HCT116 (cell line): ENCODE results near the gene GRIP1.

Experiments used
- POLR2AphosphoS5 ChIP-seq: IDR thresholded peaks from 2 replicates; pipeline ENCODE4 v1.6.1; 2011; ENCODE audit warnings: mild to moderate bottlenecking, low read depth, low read length, moderate library complexity
- TCF7L2 ChIP-seq: IDR thresholded peaks from 2 replicates; pipeline ENCODE4 v1.7.0; 2011; ENCODE audit warnings: borderline replicate concordance, inconsistent platforms; ENCODE audit not compliant: insufficient read depth, insufficient read length; ENCODE audit errors: extremely low read depth
- YY1 ChIP-seq: IDR thresholded peaks from 2 replicates; pipeline ENCODE4 v1.6.1; 2011; ENCODE audit warnings: low read length, low read depth, moderate library complexity, mild to moderate bottlenecking; ENCODE audit not compliant: insufficient replicate concordance; ENCODE audit errors: extremely low read depth
- TF ChIP-seq, protein P1 (sequence below), 3 experiments: fragments of 200-600 bp in 1 of 3; sonication (generic) in 1 of 3; IDR thresholded peaks in 2 of 3; conservative IDR thresholded peaks in 1 of 3; 2 replicates each; pipeline ENCODE4 v1.5.1; 2012 to 2017; ENCODE audit warnings: low read depth in 2 of 3, low read length in 2 of 3, antibody characterized with exemption in 1 of 3, borderline replicate concordance in 1 of 3, control low read depth in 1 of 3, mild to moderate bottlenecking in 1 of 3, mixed read lengths in 1 of 3, mixed run types in 1 of 3, moderate library complexity in 1 of 3; ENCODE audit not compliant: insufficient read depth in 1 of 3
- TF ChIP-seq, protein P2 (sequence below): IDR thresholded peaks from 2 replicates; pipeline ENCODE4 v1.6.1; 2011; ENCODE audit warnings: mild to moderate bottlenecking, low read length, moderate library complexity; ENCODE audit not compliant: insufficient replicate concordance; ENCODE audit errors: extremely low read depth

DNA sequence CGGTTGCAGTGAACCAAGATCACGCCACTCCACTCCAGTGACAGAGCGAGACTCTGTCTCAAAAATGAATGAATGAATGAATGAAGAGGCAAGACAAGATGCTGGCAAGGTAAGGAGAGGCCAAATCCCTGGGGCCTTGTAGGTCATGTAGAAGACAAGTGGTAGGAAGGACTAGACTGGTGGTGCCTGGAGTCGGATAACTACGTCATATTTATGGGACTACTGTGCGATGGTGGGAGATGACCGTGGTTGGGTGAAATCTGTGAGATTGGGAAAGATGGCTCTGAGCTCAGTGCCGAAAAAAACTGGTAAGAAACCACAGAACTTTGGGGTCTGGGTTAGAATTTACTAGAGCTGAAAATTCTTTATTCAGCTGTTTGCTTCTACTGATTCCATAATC, 326.0 kb downstream of the GRIP1 start:
- TF ChIP-seq, protein P1, sequence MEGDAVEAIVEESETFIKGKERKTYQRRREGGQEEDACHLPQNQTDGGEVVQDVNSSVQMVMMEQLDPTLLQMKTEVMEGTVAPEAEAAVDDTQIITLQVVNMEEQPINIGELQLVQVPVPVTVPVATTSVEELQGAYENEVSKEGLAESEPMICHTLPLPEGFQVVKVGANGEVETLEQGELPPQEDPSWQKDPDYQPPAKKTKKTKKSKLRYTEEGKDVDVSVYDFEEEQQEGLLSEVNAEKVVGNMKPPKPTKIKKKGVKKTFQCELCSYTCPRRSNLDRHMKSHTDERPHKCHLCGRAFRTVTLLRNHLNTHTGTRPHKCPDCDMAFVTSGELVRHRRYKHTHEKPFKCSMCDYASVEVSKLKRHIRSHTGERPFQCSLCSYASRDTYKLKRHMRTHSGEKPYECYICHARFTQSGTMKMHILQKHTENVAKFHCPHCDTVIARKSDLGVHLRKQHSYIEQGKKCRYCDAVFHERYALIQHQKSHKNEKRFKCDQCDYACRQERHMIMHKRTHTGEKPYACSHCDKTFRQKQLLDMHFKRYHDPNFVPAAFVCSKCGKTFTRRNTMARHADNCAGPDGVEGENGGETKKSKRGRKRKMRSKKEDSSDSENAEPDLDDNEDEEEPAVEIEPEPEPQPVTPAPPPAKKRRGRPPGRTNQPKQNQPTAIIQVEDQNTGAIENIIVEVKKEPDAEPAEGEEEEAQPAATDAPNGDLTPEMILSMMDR (IDR thresholded peaks at IDR 0.05 in 2 of 3, conservative IDR thresholded peaks at IDR 0.05 in 1 of 3; ENCODE audit: borderline replicate concordance in 1 of 3, insufficient read depth in 1 of 3, low read depth in 2 of 3, low read length in 2 of 3) = no peak
- TF ChIP-seq YY1 = no peak
- TF ChIP-seq TCF7L2 = no peak
- TF ChIP-seq, protein P2, sequence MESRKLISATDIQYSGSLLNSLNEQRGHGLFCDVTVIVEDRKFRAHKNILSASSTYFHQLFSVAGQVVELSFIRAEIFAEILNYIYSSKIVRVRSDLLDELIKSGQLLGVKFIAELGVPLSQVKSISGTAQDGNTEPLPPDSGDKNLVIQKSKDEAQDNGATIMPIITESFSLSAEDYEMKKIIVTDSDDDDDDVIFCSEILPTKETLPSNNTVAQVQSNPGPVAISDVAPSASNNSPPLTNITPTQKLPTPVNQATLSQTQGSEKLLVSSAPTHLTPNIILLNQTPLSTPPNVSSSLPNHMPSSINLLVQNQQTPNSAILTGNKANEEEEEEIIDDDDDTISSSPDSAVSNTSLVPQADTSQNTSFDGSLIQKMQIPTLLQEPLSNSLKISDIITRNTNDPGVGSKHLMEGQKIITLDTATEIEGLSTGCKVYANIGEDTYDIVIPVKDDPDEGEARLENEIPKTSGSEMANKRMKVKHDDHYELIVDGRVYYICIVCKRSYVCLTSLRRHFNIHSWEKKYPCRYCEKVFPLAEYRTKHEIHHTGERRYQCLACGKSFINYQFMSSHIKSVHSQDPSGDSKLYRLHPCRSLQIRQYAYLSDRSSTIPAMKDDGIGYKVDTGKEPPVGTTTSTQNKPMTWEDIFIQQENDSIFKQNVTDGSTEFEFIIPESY = no peak
- TF ChIP-seq POLR2AphosphoS5 = no peak
